Left kidney (tissue), 2 donors: ENCODE data around the gene ZBTB48. TPM values are rescaled to one million over a fixed set of nuclear protein-coding genes. Genes with fewer than 3 reads are reported as not detected.

Experiments used
- DNase-seq: peaks from one replicate; pipeline ENCODE4 v3.0.0-alpha.2; 2013
- polyA plus RNA-seq: library from polyadenylated mRNA; unstranded; fragments of 120-200 nt; gene quantifications from one replicate; pipeline ENCODE4 v1.2.1, GENCODE V29; 2013; ENCODE audit not compliant: insufficient read length

The ZBTB48 gene
- polyA plus RNA-seq, 1 donor: 33.7 TPM

DNA sequence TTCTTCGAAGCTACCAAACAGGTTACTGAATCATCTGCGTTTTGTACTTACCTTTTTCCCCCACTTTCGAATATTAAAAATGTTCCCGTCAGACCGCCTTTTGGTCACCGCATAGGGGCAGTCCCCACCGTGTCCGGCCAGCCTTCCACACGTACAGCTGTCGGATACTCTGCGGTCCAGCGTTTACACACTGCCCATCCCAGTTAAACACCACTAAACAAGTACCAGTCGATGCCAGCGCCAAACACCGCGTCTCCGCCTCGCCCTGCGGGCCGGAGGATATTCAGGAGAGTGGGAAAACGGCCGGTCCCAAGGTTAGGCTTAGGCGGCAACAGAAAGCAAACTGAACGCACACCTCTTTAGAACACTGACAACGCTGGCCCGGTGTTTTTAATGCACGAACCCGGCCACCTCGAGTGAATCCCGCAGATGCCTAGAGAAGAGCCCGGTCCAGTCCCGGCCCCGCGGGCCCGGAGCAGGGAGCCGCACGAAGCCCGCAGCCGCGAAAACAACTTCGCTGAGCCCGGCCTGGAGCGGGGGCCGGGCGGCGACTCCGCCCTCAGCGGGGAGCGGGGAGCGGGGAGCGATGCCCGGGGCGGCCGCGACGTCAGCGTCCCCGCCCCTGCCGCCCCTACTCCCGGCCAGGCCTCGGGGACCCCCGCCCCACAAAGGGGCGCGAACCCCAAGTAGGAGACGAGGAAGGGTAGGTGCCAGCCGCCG, 33.0 kb downstream of the ZBTB48 start:
- no peak for DNase-seq

DNA sequence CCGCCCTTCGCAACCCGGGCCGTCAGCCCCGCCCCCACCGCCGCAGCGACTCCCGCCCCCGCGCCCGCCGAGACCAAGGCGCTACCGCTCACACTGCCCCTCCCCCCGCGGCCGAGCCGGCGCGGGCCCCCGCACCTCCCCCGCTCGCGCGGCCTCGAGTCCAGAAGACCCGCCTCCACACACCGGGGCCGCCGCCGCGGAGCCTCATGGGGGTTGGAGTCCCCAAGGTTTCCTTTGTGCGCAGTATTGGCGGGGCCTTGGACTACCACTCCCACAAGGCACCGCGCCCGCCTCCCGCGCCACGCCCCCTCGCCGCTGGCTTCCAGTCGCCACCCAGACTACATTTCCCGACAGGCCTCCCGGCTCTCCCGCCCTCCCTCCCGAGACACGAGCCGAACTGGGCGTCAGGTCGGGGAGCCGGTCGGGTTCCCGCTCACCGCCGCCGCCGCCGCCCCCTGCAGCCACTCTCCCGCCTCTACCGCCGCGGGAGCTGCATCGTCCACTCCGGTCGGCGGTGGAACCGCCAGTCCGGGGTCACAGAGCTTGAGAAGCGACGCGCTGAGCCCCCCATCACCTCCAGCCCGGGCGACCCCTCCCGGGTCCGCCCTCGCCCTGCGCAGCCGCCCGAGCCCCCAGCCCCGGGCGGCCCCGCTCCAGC, 33.7 kb downstream of the ZBTB48 start, which contains the start of gene PHF13:
Gene PHF13, plus strand, starts transcription at position 371 of the 658 bp plus-strand sequence. CDS start 336 bp downstream, outside the sequence.
- DNase-seq: peak; percentile 99

DNA sequence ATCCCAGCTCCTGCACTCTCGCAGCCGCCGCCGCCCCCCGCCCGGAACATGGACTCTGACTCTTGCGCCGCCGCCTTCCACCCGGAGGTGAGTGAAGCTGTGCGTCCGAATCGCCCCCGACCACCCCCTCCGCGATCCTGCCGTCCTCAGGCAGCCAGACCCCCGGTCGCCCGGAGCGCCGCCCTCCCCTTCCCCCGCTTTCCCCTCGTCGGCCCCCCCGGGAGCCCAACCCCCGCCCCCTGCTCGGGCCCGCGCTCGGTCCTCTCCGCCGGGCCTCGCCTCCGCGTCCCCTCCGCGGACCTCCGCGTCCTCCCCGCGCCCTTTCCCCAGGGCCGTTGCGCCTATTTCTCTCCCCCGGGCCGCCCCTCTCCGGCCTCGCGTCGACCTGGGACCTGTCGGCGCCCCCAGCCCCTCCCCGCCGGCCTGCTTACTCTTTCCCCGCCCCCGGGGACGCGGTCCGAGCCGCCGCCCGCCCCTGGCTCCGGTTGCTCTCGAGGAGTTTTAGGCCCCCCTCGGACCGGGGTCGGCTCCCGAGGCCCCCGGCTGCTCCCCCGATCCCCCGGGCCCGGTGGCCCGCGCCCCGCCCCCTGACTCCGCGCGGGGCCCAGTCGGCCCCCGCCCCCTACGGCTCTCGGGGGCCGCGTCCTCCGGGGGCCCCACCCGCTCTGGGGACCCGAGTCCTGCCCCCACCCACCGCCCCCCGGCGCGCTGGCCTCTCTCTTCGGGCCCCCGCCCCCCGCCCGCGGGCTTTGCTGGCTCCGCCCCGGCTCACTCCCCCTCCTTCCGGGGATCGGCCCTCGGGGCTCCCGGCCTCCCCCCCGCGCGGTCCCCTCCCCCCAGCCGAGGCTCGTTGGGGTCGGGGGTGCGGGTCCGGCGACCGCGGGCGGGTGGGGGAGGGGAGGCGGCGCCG, 34.5 kb downstream of the ZBTB48 start:
- no peak for DNase-seq

DNA sequence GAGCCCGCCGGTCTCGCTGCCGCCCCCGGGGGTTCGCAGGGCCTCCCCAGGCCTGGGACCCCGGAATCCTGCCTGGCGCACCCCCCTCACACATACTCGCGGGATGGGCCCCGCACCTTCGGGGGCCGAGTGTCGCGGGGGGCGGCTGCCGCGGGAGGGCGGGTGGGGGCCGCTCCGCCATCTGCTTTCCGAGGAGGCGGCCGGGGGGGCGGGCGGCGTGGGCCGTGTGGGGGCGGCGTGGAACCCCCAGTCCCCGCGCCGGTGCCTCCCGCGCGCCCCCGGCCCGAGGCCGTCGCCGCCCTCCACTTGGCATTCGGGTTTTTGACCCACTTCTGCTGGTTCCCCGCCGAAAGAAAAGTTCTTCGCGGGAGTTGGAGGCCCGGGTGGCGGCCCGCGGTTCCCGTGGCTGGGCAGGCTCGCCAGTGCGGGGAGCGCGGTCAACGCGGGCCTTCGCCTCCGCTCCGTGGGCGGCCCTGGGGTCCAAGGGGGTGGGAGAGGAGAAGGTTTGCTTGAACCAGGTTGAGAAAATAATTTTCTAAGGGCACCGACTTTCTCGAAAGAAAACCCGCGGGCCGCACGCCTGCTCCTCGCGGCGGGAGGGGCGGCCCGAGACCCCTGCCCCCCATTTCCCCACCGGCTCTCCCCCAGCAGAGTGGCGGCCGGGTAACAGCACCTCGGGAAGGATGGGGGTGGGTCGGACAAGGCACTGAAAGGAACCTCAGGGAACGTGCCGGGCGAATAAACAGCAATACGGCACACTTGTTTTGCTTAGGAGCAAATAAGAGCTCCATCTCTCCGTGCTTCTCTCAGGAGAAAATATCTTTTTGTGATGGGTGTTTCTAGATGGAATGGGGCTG, 35.4 kb downstream of the ZBTB48 start:
- DNase-seq: no peak

- DNase-seq: no peak
Measured at GRCh38 chr1:6619045-6619444, 39.3 kb downstream of the ZBTB48 start.

DNA sequence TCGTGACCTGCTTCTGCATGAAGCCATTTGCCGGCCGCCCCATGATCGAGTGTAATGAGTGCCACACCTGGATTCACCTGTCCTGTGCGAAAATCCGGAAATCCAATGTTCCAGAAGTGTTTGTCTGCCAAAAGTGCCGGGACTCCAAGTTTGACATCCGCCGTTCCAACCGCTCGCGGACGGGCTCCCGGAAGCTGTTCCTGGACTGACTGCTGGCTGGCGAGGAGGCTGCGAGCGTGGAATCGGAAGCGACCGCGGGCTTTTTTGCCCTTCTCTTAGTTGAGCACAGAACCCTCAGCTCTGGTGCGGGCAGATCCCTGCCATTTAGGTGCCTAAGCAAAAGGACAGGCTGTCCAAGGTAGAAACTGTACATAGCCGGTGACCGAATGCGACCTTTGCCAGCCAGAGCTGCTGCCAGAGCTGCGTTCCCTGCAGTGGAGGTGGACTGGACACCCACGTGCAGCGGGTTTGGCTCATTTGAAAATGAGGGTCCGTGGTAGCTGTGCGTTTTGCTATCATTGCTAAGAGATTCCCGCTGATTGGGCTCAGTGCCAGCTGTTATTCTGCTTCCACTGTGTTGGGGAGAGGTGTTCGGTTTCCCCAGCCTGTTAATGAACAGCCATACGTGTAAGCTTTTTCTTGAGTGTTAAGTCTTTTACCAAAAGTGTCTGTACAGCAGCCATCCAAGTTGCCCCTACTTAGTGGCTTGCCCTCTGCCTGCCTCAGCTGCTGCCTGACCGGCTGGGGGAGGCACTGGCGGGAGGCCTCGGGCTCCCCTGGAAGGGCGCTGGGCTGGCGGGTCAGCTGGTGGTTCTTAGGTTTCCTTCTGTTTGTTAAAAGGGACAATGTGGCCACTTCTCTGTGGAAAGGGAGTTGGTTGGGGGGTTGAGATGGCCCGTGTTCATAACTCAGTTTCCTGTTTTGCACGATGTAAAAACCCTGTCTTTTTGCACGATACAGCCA, 41.9 kb downstream of the ZBTB48 start:
- DNase-seq: no peak

- no peak for DNase-seq
Measured at GRCh38 chr1:6622396-6623152, 42.8 kb downstream of the ZBTB48 start.

GRCh38 chr1:6623269-6623965, 43.6 kb downstream of the ZBTB48 start:
- no peak for DNase-seq

DNA sequence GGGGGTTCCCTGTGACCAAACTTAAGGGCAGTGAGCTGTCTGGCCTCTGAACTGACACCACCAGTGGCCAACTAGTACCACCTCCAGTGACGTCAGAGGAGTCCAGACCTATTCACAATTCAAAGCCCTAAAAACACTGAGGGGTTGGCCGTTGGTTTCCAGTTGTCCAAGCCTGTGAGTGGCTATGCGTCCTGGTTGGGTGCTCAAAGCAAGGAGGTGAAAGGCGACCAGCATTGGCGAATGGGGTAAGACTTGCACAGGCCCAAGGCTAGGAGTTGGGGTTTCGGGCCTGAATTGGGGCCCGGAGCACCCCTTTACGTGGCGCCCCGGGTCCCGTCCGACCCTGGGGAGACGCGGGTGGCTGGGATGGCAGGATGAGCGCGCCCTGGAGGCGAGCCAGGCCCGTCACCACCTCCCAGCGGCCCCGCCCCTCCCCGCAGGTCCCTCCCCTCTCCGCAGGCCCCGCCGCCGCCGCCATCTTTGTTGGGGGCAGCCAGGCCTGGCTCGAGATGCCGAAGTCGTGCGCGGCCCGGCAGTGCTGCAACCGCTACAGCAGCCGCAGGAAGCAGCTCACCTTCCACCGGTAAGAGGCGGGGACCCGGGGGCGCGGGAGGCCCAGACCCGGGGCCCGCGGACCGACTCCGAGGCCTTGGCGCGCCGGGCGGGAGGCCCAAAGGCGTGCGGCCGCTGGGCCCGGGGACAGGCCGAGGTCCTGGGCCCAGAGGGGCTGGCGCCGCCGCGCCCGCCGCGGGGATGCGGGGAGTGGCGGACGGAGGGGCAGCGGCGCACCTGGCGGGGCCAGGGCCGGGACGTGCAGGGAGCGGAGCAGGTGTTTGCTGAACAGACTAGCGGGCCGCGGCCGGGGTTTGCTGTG, 45.2 kb downstream of the ZBTB48 start, which contains the start of gene THAP3:
Gene THAP3, plus strand, starts transcription at position 159 of the 874 bp plus-strand sequence. Its CDS starts 351 bp downstream, at position 510.
- DNase-seq: peak; percentile 84

GRCh38 chr1:6625584-6626149, 45.9 kb downstream of the ZBTB48 start:
- no peak for DNase-seq

- DNase-seq: no peak
Measured at GRCh38 chr1:6627031-6627430, 47.2 kb downstream of the ZBTB48 start.

- no peak for DNase-seq
Measured at GRCh38 chr1:6627841-6628545, 48.2 kb downstream of the ZBTB48 start.

DNA sequence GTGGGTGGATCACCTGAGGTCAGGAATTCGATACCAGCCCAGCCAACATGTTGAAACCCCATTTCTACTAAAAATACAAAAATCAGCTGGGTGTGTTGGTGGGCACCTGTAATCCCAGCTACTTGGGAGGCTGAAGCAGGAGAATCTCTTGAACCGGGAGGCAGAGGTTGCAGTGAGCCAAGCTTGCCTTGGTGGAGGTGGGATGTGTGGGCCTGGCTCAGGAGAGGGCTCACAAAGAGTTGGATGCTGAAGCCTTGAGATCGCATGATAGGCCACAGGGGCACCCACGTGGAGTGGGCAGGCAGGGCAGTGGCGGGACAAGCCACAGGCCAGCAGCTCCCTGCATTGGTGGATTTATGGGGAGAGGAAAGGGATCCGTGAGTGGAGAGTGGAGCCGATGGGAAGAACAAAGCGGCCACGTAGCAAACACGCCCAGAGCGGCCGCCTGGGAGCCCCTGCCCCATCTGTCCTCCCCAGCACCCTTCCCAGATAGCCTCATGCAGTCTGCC, 49.2 kb downstream of the ZBTB48 start:
- DNase-seq: no peak

GRCh38 chr1:6630027-6630426, 50.2 kb downstream of the ZBTB48 start:
- no peak for DNase-seq

DNA sequence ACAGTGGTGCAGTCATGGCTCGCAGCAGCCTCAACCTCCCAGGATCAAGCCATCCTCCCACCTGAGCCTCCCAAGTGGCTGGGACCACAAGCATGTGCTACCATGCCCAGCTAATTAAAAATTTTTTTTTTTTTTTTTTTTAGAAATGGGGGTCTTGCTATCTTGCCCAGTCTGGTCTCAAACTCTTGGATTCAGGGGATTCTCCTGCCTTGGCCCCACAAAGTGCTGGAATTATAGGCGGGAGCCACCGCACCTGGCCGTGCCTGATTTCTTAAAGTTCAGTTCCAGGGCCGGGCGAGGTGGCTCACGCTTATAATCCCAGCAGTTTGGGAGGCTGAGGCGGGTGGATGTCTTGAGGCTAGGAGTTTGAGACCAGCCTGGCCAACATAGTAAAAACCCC, 51.3 kb downstream of the ZBTB48 start:
- no peak for DNase-seq
